Calu3 (cell line): Measurements from ENCODE around the gene SPANXN2. TPM values are rescaled to one million over a fixed set of nuclear protein-coding genes. Genes with fewer than 3 reads are reported as not detected.
"Not testable (repeated sequence)": the region's sequence is repeated elsewhere in the genome, so short reads cannot be mapped to it uniquely, and the experiment has no call there.

ENCODE experiments used
- Bru-seq: library from RNA; stranded (reverse); fragments of 400-500 nt; gene quantifications from one replicate; lab custom pipeline; 2021; lab: Mats Ljungman, UMichigan
- BruChase-seq, 2 experiments: library from RNA; stranded (reverse); fragments of 400-500 nt; gene quantifications; one replicate each; lab custom pipeline; 2021; lab: Mats Ljungman, UMichigan
- BruUV-seq: library from RNA; stranded (reverse); fragments of 400-500 nt; replicated peaks from 2 replicates; lab custom pipeline; 2021; lab: Mats Ljungman, UMichigan
- CTCF ChIA-PET: fragments of 300-600 bp; sonication (Branson Sonifier 250); formaldehyde crosslinking; loops from one replicate; lab custom pipeline; 2022; ENCODE audit warnings: antibody characterized with exemption; lab: Charles Lee
- DNase-seq: peaks from one replicate; pipeline ENCODE4 v3.0.0; 2022
- H3K27ac Mint-ChIP-seq: one replicate; pipeline ENCODE4 v1.8.0; 2022; ENCODE audit warnings: mixed read lengths; ENCODE audit not compliant: unreplicated experiment
- H3K27me3 Mint-ChIP-seq: one replicate; pipeline ENCODE4 v1.8.0; 2022; ENCODE audit warnings: mixed read lengths; ENCODE audit not compliant: unreplicated experiment
- H3K36me3 Mint-ChIP-seq: one replicate; pipeline ENCODE4 v1.8.0; 2022; ENCODE audit warnings: mild to moderate bottlenecking, moderate library complexity, mixed read lengths; ENCODE audit not compliant: insufficient read depth, unreplicated experiment
- H3K4me1 Mint-ChIP-seq: one replicate; pipeline ENCODE4 v1.8.0; 2022; ENCODE audit warnings: mild to moderate bottlenecking, low read depth, mixed read lengths; ENCODE audit not compliant: unreplicated experiment
- H3K4me3 Mint-ChIP-seq: one replicate; pipeline ENCODE4 v1.8.0; 2022; ENCODE audit warnings: mild to moderate bottlenecking, low read depth, moderate library complexity, mixed read lengths; ENCODE audit not compliant: unreplicated experiment
- H3K9me3 Mint-ChIP-seq: one replicate; pipeline ENCODE4 v1.8.0; 2022; ENCODE audit warnings: low read depth, mixed read lengths; ENCODE audit not compliant: unreplicated experiment
- intact Hi-C: fragments of 100-400 bp; cut with micrococcal nuclease; formaldehyde crosslinking; loops from one replicate; pipeline ENCODE4 v1.10.0; 2022; ENCODE audit not compliant: unreplicated experiment
- long read RNA-seq: library from polyadenylated mRNA; stranded (forward); transcript quantifications from one replicate; pipeline ENCODE4 v2.0.0, GENCODE V29; 2022
- total RNA-seq: library from RNA; stranded (reverse); gene quantifications from 2 replicates; pipeline ENCODE4 v1.2.3, GENCODE V29; 2022
- TF ChIP-seq, protein P1 (sequence below): fragments of 200-600 bp; IDR thresholded peaks from one replicate; pipeline ENCODE4 v1.8.0; 2022; ENCODE audit warnings: antibody characterized with exemption; ENCODE audit not compliant: unreplicated experiment

The SPANXN2 gene
- total RNA-seq, result not detected in 2 replicates
- Bru-seq, nascent RNA, result not detected
- BruChase-seq, experiment 1, labeled RNA remaining after a 6-hour chase, result not detected
- not detected for BruChase-seq, experiment 2, labeled RNA remaining after a 2-hour chase
- long read RNA-seq, result 0 reads

- intact Hi-C loops, H3K27me3 Mint-ChIP-seq, H3K27ac Mint-ChIP-seq, H3K4me1 Mint-ChIP-seq, H3K4me3 Mint-ChIP-seq, DNase-seq, BruUV-seq, H3K36me3 Mint-ChIP-seq, CTCF ChIA-PET: not testable (repeated sequence)
- peaks cover 33% of the 10 kb centered on the region for H3K9me3 Mint-ChIP-seq
Observed at GRCh38 chrX:143720652-143721051, at the start of gene SPANXN2. TSS of gene SPANXN2 (minus strand) at chrX:143720752. CDS start at chrX:143720668, 84 bp downstream.

DNA sequence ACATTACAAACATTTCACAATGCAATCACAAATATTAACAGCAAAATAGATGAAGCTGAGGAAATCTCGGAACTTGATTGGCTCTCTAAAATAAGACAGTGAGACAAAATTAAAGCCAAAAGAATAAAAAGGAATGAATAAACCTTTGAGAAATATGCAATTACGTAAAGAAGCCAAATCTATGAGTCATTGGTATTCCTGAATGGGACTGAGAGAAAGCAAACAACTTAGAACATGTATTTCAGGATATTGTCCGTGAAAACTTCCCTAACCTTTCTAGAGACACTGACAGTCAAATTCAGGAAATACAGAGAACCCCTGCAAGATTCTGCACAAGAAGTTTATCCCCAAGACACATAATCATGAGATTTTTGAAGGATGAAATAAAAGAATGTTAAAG lies 48.4 kb upstream of the SPANXN2 start:
- CTCF ChIA-PET, result no interaction called here
- no peak for DNase-seq
- intact Hi-C loops, result no loop called here

GRCh38 chrX:143767789-143768188 lies 47.2 kb upstream of the SPANXN2 start:
- H3K36me3 Mint-ChIP-seq, intact Hi-C loops, H3K4me1 Mint-ChIP-seq, H3K4me3 Mint-ChIP-seq, H3K27me3 Mint-ChIP-seq, DNase-seq, BruUV-seq, H3K27ac Mint-ChIP-seq, CTCF ChIA-PET: not testable (repeated sequence)
- H3K9me3 Mint-ChIP-seq, result peaks cover 16% of the 10 kb centered on the region

More for the DNA sequence above, 48.4 kb upstream of the SPANXN2 start:
- Mint-ChIP-seq H3K36me3 (no peaks in the 10 kb centered on the region), H3K27ac (no peak overlapping the region), H3K4me1 (no peaks in the 10 kb centered on the region), H3K9me3 (peaks cover 18% of the 10 kb centered on the region), H3K27me3 (no peaks in the 10 kb centered on the region), H3K4me3 (no peak overlapping the region)
- no TSS peak for BruUV-seq
- TF ChIP-seq, protein P1, sequence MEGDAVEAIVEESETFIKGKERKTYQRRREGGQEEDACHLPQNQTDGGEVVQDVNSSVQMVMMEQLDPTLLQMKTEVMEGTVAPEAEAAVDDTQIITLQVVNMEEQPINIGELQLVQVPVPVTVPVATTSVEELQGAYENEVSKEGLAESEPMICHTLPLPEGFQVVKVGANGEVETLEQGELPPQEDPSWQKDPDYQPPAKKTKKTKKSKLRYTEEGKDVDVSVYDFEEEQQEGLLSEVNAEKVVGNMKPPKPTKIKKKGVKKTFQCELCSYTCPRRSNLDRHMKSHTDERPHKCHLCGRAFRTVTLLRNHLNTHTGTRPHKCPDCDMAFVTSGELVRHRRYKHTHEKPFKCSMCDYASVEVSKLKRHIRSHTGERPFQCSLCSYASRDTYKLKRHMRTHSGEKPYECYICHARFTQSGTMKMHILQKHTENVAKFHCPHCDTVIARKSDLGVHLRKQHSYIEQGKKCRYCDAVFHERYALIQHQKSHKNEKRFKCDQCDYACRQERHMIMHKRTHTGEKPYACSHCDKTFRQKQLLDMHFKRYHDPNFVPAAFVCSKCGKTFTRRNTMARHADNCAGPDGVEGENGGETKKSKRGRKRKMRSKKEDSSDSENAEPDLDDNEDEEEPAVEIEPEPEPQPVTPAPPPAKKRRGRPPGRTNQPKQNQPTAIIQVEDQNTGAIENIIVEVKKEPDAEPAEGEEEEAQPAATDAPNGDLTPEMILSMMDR, result no peak

DNA sequence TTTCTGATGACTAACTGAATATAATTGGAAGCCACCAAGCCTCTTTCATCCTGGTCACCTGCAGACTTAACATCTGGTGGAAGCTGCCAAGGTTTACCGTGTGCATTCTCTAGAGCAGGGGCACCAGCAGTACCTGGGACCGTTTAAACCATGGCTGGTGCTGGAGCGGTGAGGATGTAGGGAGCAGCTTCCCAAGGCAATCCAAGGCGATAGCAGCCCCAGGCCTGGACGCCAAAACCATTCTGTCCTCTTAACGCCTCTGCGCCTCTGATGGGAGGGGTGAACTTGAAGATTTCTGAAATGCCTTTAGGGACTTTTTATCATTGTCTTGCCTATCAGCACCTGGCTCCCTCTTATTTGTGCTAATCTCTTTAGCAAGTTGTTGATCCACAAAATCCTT lies 37.3 kb upstream of the SPANXN2 start:
- Mint-ChIP-seq H3K27ac (no peak overlapping the region), H3K9me3 (peaks cover 4% of the 10 kb centered on the region), H3K4me1 (no peaks in the 10 kb centered on the region), H3K36me3 (no peaks in the 10 kb centered on the region), H3K4me3 (no peak overlapping the region), H3K27me3 (no peaks in the 10 kb centered on the region)
- no TSS peak for BruUV-seq
- intact Hi-C loops, result no loop called here
- TF ChIP-seq, protein P1, result no peak
- no peak for DNase-seq
- CTCF ChIA-PET, result no interaction called here

GRCh38 chrX:143757375-143757774 lies 36.8 kb upstream of the SPANXN2 start:
- TF ChIP-seq, protein P1, result no peak
- H3K27ac Mint-ChIP-seq, result no peak overlapping the region
- no peaks in the 10 kb centered on the region for H3K27me3 Mint-ChIP-seq
- CTCF ChIA-PET, result no interaction called here
- H3K36me3 Mint-ChIP-seq, result no peaks in the 10 kb centered on the region
- H3K4me1 Mint-ChIP-seq, result no peaks in the 10 kb centered on the region
- DNase-seq, result no peak
- intact Hi-C loops, result no loop called here
- peaks cover 4% of the 10 kb centered on the region for H3K9me3 Mint-ChIP-seq
- no TSS peak for BruUV-seq
- no peak overlapping the region for H3K4me3 Mint-ChIP-seq
